ENCODE measurements around the gene TMEM19.
A peak's percentile ranks its signal among the peaks of the same experiment; 100 is the strongest.
"Not testable (repeated sequence)": the region's sequence is repeated elsewhere in the genome, so short reads cannot be mapped to it uniquely, and the experiment has no call there.

The TMEM19 gene

DNA sequence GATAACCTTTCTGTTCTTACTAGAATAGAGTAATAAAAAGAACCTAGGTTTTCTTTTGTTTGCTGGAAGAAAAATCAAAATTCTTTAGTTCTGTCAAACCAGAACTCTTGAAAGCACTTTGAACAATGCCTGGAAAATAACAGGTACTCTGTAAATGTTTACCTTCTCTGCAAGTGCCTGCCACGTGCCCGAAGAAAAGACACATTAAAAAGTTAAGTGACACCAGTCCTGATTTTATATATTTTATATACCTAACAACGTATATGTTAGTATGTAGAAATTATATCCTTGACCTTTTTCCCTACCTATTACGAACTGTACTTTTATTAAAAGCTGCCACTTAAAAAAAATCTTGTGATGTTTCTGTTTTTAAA is 20.8 kb upstream of the TMEM19 start:
- no peak for DNase-seq (ENCODE audit: low spot score)

DNA sequence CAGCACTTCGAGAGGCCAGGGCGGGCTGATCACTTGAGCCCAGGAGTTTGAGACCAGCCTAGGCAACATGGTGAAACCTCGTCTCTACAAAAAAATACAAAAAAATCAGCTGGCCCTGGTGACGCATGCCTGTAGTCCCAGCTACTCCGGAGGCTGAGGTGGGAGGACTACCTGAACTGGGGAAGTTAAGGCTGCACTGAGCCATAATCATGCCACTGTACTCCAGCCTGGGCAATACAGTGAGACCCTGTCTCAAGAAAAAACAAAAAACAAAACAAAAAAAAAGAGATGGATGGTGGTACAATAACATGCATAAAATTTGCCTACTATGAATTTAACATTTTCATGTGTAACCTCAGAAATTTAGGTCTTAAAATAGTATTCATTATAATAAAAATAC is 19.6 kb upstream of the TMEM19 start:
- no peak for DNase-seq (ENCODE audit: low spot score)

DNA sequence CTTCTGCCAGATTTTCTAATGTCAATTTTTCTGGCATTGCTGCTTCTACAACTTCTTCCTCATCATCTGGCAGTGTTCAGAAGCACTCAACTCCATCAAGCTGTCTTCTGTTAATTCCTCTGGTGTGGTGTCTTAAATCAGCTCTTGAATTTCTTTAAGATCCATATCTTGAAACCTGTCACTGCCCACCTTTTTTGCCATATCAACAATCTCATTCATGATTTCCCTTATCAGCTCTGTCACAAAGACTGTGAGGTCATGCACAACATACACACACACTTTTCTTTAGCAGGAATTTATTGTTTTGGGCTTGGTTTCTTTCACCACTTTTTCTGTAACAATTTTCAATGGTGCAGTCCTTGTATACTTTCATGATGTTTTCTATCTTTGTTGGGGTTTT is 14.6 kb upstream of the TMEM19 start:
- DNase-seq (ENCODE audit: low spot score) = no peak

DNA sequence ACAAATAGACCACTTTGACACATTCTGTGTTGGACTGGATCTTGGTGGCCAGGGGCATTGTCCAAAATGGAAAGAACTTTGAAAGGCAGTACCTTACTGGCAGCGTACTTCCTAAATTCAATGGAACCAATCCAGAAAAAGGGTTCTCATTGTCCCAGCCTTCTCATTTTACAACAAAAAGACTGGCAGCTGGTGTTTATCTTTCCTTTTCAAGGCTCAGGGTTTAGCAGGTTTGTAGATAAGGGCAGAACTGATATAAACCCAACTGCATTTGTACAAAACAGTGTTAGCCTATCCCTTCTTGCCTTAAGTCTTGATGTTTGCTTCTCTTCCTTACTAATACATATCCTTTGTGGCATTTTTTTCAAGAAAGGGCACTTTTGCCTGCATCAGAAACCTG is 14.1 kb upstream of the TMEM19 start:
- no peak for DNase-seq (ENCODE audit: low spot score)

DNA sequence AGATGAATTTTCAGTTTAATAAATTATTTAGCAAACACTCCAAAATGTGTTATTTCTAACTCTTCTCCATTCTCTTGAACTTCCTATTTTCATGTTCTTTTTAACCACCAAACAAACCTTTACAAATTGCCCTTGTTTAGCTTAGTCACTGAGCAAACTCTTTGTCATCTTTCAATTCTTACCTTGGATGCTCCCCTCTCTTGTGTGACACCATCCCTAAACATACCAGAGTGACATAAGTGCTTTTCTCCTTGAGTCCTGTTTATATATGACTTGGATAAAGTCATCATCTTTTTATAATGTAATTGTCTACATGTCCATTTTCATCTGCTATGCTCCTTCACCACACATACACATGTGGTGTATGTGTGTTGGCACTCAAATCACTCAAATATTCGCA is 3.4 kb upstream of the TMEM19 start:
- DNase-seq (ENCODE audit: low spot score) = no peak

DNA sequence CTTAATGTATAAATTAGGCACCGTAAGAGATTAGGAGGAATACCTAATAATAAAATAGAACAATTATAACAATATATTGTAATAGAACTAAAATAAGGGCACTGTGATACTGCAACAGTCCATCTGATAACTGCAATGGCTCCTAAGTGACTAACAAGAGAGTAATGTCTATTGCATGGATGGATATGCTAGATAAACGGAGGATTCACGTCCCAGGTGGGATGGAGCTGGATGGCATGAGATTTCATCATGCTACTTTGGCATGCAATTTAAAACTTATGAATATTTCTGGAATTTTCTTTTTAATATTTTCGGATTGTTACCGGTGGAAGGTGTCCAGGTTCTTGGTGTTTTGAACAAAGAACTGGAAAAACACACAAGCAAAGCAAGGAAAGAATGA is 2.2 kb upstream of the TMEM19 start:
- DNase-seq (ENCODE audit: low spot score) = no peak

DNA sequence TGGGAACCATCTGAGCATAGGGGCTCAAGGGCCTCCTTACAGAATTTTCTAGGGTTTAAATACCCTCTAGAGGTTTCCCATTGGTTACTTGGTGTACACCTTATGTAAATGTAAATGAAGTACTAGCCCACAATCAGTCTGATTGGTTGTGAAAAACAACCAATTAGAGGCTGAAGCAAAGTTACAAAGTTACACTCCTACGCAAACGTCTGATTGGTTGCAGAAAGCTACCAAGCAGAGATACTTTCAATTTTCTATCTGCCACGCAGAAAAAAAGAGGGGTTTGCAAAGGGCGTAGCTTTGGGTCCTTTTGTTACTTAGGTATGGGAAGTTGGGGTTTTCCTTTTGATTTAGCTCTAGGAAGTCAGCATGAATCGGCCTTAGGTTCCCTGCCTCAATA is 1.8 kb upstream of the TMEM19 start:
- no peak for DNase-seq (ENCODE audit: low spot score)

DNA sequence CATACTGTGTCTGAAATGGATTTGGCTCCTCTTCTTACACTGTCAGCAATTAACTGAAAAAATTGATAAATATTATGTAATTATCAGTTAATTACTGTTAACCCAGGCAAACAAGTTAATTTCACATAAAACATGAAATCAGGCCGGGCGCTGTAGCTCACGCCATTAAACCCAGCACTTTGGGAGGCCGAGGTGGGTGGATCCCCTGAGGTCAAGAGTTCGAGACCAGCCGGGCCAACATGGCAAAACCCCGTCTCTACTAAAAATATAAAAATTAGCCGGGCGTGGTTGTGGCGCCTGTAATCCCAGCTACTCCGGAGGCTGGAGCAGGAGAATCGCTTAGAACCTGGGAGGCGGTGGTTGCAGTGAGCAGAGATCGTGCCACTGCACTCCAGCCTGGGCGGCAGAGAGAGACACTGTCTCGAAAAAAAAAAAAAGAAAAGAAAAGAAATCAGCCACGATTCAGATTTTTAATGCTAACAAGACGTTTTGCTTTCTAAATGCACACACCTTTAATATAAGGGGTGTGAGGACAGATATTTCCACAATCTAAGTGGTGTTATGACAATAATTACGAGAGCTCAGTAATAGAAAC is 473 bp upstream of the TMEM19 start:
- DNase-seq (ENCODE audit: low spot score) = no peak

DNA sequence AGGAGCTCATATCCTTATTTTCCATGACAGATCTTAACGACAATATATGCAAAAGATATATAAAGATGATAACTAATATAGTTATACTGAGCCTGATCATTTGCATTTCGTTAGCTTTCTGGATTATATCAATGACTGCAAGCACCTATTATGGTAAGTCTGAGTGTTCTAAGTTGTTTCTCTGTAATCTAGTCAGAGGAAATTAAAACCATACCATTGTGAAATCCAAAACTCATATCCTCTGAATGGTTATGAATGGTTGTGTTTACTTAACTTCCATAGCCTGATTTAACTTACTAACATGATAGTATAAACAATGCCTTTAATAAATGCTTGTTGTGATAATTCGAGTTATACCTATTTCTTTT is 760 bp downstream of the TMEM19 start:
- DNase-seq (ENCODE audit: low spot score) = no peak

DNA sequence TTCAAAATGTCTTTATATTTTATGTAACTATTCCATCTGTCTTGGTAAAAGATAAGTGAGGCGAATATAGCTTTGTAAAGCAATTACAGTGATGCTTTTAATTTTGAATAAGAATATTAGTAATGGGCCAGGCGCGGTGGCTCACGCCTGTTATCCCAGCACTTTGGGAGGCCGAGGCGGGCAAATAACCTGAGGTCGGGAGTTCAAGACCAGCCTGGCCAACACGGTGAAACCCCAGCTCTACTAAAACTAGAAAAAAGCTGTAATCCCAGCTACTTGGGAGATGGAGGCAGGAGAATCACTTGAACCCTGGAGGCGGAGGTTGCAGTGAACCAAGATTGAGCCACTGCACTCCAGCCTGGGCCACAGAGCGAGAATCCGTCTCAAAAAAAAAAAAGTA is 1.3 kb downstream of the TMEM19 start:
- not testable (repeated sequence) for DNase-seq (ENCODE audit: low spot score)

DNA sequence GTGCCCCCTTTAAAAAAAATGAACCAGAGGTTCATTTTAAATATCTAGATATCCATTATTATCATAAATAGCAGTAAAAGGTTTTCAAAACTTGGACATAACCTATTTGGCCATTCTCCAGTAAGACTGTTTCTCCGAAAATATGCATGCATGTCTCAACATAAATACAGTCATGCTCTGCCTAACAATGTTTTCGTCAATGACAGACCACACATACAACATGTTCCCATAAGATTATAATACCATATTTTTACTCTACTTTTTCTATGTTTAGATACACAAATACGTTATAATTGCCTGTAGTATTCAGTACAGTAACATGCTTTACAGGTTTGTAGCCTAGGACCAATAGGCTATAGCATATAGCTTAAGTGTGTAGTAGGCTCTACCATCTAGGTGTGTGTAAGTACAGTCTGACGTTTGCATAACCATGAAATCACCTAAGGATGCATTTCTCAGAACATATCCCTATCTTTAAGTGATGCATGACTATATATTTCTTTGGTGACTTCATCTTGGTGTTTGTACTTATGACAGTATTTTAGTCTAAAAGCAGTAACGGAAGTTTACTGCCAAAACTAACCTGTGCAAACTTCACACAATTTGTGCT is 3.2 kb downstream of the TMEM19 start:
- DNase-seq (ENCODE audit: low spot score) = no peak

DNA sequence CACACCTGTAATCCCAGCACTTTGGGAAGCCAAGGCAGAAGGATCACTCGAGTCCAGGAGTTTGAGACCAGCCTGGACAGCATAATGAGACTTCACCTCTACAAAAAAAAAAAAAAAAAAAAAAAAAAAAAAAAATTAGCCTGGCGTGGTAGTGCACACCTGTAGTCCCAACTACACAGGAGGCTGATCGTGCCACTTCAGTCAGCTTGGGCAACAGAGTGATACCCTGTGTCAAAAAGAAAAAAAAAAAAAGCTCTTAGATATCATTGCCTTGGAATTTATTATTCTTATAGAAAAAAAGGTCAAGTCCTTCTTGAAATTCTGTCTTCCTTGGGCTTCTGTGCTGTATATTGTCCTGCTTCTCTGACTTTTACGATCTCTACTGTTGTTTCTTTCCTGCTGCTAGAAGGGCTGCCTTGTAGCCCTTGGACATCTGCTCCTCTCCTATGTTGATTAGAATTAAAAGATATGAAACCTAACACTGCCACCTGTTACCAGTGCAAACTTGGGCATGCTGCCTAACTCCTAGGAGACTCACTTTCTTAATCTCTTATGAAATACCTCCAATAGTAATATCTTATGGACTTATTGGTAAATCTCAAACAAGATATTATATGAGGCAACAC is 5.7 kb downstream of the TMEM19 start:
- DNase-seq (ENCODE audit: low spot score) = no peak

DNA sequence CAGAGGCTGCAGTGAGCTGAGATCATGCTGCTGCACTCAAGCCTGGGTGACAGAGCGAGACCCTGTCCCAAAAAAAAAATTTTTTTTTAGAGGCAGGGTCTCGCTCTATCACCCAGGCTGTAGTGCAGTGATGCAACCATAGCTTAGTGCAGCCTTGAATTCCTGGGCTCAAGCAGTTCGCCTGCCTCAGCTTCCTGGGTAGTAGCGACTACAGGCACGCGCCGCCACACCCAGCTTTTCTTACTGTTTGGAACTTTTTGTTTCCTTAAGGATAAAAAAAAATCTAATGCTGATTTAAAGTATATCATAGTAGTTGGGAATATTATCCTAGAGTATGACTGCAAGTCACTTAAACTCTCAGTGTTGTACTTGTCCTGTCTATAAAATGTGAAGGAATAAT is 7.2 kb downstream of the TMEM19 start:
- no peak for DNase-seq (ENCODE audit: low spot score)

DNA sequence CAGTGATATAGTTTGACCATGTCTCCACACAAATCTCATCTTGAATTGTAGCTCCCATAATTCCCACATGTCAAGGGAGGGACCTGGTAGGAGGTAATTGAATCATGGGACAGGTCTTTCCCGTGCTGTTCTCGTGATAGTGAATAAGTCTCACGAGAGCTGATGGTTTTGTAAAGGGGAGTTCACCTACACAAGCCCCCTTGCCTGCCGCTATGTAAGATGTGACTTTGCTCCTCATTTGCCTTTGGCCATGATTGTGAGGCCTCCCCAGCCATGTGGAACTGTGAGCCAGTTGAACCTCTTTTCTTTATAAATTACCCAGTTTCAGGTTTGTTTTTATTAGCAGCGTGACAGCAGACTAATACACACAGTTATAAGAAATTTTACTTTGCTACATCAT is 7.8 kb downstream of the TMEM19 start:
- DNase-seq (ENCODE audit: low spot score) = not testable (repeated sequence)

DNA sequence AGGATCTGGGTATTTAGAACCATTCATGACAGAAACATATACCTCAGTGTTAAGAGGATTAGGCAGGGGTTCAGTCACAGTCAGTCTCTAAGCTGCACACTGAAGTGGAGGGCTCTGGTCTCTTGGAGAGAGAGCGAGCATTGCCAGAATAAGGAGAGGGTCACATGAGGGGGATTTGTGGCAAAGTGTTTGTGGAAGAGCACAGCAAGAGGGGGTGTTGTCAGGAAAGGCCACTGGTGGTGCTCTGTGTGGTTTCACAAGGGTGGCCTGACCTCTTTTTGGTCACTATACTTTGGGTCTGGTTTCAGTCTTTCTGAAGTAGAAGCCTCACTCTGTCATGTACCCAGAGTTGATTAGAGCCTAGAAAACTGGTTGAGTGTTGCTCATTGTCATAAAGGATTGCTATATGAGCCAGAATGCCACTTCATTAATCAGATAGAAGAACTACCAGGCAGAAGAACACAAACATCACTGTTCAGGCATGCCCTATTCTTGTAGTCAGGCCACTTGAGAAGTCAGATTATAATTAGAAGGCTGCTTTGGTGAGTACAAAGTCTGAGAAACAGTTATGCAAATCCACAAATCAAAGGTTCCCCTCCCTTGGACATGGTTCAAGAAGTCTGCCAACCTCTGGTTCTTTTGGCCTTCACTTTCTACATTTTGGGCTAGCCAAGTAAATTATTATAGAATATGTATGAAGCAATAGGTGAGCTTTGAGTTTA is 8.4 kb downstream of the TMEM19 start:
- no peak for DNase-seq (ENCODE audit: low spot score)

DNA sequence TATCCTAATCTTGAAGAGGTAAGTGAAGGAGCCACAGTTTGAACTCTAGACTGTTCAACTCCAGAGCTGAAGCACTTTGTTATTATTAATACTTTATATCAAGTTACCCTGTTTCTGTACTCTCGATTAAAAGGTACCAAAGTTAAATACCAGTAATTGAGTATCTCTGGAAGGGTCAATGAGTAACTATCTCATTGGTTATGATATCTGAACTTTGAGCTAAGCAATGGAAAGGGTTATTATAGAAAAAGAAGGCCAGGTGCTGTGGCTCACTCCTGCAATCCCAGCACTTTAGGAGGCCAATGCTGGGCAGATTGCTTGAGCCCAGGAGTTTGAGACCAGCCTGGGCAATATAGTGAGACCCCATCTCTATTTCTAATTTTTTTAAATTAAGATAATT is 9.9 kb downstream of the TMEM19 start:
- no peak for DNase-seq (ENCODE audit: low spot score)

DNA sequence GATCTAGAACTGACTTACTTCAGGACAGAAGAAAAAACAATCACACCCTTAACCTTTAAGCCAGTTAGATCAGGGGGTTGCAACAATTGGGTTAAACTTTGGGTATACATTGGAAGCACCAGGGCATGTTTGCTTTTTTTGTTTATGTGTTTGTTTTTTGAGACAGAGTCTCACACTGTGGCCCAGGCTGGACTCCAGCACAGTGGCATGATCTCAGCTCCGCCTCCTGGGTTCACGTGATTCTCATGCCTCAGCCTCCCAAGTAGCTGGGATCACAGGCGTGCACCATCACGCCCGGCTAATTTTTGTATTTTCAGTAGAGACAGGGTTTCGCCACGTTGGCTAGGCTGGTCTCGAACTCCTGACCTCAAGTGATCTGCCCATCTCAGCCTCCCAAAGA is 16.3 kb downstream of the TMEM19 start:
- not testable (repeated sequence) for DNase-seq (ENCODE audit: low spot score)

DNA sequence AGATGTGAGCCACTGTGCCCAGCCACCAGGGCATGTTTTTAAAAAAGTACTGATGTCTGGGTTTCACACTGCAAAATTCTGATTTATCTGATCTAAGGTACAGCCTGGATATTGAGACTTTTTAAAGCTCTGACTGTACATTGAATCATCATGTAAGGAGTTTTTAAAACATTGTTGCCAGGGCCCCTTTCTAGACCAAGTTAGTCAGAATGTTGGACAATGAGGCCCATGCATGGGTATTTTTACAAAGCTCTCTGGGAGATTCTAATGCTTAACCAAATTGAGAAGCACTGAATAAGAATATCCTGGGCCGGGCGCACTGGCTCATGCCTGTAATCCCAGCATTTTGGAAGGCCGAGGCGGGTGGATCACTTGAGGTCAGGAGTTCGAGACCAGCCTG is 16.7 kb downstream of the TMEM19 start:
- no peak for DNase-seq (ENCODE audit: low spot score)

DNA sequence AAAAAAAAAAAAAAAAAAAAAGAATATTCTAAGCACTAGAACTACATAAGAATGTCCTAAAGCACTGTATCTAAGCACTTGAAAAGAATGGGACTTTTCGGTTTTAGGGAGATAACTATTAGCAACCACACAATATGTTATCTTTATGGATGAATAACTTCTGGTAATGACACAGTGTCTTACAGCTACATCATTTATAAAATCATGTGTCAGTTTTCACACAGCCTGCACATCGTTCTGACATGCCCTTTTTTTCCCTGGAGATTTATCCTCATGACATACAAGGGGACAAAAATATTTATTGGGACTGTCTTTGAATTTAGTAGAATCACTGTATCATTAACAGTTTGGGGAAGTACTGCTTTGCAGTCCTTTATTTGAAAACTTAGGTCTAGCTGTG is 17.3 kb downstream of the TMEM19 start:
- DNase-seq (ENCODE audit: low spot score) = no peak

DNA sequence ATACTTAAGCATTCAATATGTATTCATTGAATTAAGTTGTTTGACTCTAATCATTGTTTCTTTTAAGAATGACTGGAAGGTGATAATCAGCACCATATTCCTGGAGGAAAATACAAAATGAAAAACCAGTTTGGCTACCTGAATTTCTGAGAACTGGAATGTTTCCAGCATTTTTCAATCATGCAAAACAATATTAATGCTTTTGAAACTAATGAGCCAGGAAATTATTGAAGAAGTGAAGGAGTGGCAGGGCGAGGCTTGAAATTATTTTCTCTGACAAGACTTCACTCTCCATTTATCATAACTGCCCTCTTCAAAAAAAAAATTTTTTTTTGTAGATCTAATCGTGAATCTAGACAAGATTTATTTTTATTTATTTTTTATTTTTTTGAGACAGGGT is 19.0 kb downstream of the TMEM19 start:
- DNase-seq (ENCODE audit: low spot score) = no peak

DNA sequence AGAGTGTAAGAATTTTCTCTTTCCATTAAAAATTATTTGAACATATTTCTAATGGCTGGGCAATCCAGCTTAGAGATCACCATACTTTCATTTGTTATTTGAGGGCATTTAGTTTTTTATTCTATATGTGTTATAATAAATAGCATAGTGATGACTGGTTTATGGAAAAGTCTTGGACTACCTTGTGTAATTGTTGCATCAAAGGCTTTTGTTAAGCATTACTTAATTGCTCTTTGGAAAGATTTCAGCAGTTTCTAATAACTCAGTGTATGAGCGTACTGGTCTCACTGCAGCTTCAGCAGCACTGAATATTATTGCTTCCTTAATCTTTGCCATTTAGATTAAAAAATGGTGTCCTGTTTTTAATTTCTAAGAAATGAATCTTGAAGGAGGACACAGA is 22.8 kb downstream of the TMEM19 start:
- no peak for DNase-seq (ENCODE audit: low spot score)

DNA sequence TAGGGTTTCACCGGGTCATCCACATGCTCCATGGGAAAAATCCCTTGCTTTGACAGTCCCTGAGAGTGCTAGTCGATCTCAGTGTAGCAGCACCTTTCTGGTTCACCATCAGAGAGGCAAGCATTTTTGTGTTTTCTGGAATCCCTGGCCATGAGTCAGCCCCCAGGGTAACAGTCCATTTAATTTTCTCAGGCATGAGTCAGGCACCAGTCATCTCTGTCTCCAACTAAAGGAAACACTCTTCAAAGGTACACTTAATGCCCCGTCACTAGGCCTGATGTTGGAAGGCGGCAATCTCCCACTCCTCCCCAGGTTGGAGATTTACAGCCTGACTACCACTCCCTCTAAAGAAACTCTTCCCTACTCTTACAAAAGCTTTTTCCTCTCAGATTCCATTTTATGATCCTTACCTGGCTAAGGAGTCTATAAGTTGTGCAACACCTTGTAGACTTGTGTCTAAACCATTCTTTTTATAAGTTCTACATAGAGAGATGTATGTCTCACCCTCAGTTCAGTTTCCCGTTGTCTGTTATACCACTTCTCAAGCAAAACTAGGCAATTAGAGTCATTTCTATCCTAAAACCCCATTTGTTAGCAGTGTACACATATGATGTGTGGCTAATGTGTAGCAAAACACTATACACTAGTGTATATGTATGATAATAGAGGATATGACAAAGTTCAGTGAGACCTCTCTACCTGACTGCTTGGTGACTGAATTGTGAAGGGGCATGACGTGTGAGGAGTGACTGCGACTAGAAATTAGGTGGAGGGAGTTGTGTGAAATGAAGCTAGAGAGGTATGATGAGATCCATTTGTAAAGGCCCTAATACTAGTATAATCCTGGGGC is 24.6 kb downstream of the TMEM19 start:
- DNase-seq (ENCODE audit: low spot score) = peak; percentile 83

DNA sequence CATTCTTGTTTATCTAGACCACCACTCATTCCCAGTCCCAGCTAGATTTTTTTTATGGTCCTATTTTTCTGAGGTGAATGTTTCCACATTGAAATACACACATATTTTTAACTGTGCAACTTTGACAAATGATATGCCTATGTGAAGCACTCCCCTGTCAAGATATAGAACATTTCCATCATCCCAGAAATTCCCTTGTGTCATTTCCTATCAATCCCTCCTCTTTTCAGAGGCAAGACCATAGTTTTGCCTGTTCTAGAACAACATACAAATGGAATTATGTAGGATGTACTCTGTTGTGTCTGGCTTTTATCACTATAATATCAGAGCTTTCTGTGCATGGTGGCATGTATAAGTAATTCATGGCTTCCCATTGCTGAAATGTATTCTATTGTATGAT is 32.7 kb downstream of the TMEM19 start:
- DNase-seq (ENCODE audit: low spot score) = no peak
